ENCODE results near the gene ALKBH4. TPM values are rescaled to one million over a fixed set of nuclear protein-coding genes. Genes with fewer than 3 reads are reported as not detected.
"Not testable (repeated sequence)": the region's sequence is repeated elsewhere in the genome, so short reads cannot be mapped to it uniquely, and the experiment has no call there.

Gene ALKBH4
- polyA plus RNA-seq (2011; rRNA removed) (3.1 and 4.0 TPM in 2 replicates), polyA plus RNA-seq (2017; fragmentation: RNase III; extraction: RNeasy Plus Mini Kit Qiagen cat#74134 plus additional on column Dnase treatment) (7.9 to 8.8 TPM (median 8.2 TPM) in 3 replicates), polyA minus RNA-seq (2011; rRNA and poly(A)+ RNA removed) (2.3 and 2.5 TPM in 2 replicates)
- 8.9 and 11.9 TPM in 2 replicates for polyA plus RNA-seq (2012; cell fraction: cytosol; rRNA removed)
- 6.6 and 7.0 TPM in 2 replicates for polyA plus RNA-seq (2012; cell fraction: nucleus; rRNA removed)

GRCh38 chr7:102464577-102465280, at the start of gene ALKBH4, which contains the start of gene LRWD1:
ALKBH4 (minus strand) TSS chr7:102464863; CDS start chr7:102464836, 27 bp downstream.
LRWD1 (plus strand) TSS chr7:102464984; CDS start chr7:102465081, 97 bp downstream.
- Histone ChIP-seq H3K9me3 (no peaks in the 10 kb centered on the region), H3K4me3 (peak within 1 kb of the TSS; percentile 77), H3K4me2 (peak within 1 kb of the TSS; percentile 89), H3K27ac (peak within 1 kb of the TSS; percentile 84 to 94), H3K4me1 (peaks cover 10% of the 10 kb centered on the region; the same call in 2 of the 3 replicates)
- ATAC-seq (peak; percentile 82 to 89), FAIRE-seq (peak; percentile 65), DNase-seq (ENCODE audit: low read depth in 1 of 2, low spot score in 1 of 2) (peak; percentile 89 to 94)
- CTCF ChIA-PET = interaction anchor here (0.8 to 2.0 kb wide), 5 partner anchors 25 to 186 kb away, joined by 3 to 9 read pairs (median 4); no protein-coding TSS in a partner anchor
- TF ChIP-seq NR3C1 (IDR thresholded peaks at IDR 0.05) (no peak), JUN (IDR thresholded peaks at IDR 0.05) (peak; percentile 70 to 78; a peak in 4 of 5 replicates), HOXA7 (CRISPR knock-in tag; IDR thresholded peaks at IDR 0.05) (no peak), TFCP2L1 (CRISPR knock-in tag; IDR thresholded peaks at IDR 0.05) (no peak), ZNF302 (CRISPR knock-in tag; IDR thresholded peaks at IDR 0.05) (no peak), HOXB13 (CRISPR knock-in tag; IDR thresholded peaks at IDR 0.05; ENCODE audit: low read depth) (no peak), RAD21 (conservative IDR thresholded peaks at IDR 0.05 in 1 of 2, IDR thresholded peaks at IDR 0.05 in 1 of 2) (0 out of 5 replicates have a peak, but pooled peaks of 1 of the 2 experiments have one; percentile 19), GATA3 (IDR thresholded peaks at IDR 0.05; ENCODE audit: borderline replicate concordance) (no peak), SMC3 (IDR thresholded peaks at IDR 0.05) (peak; percentile 8; the same call in 1 of the 3 replicates), RFX5 (IDR thresholded peaks at IDR 0.05) (no peak), HMGXB4 (CRISPR knock-in tag; IDR thresholded peaks at IDR 0.05; ENCODE audit: borderline replicate concordance) (no peak), MYC (IDR thresholded peaks at IDR 0.05; ENCODE audit: borderline replicate concordance, low read length) (peak; percentile 83), BHLHE40 (IDR thresholded peaks at IDR 0.05; ENCODE audit: low read depth, low read length) (no peak), POLR2AphosphoS2 (conservative IDR thresholded peaks at IDR 0.05; ENCODE audit: low read length) (no peak), HDAC2 (IDR thresholded peaks at IDR 0.05) (no peak), POLR2A (IDR thresholded peaks at IDR 0.05; ENCODE audit: low read length) (peak; percentile 88), MAX (IDR thresholded peaks at IDR 0.05) (peak; percentile 91), KDM5A (IDR thresholded peaks at IDR 0.05) (peak; percentile 83), TP53 (CRISPR knock-in tag; IDR thresholded peaks at IDR 0.05) (no peak), PHF8 (IDR thresholded peaks at IDR 0.05; ENCODE audit: borderline replicate concordance, low read depth) (peak; percentile 46; the same call in 1 of the 2 replicates), CEBPB (IDR thresholded peaks at IDR 0.05) (no peak), E2F6 (IDR thresholded peaks at IDR 0.05; ENCODE audit: borderline replicate concordance, low read depth) (peak; percentile 83)
- TF ChIP-seq, protein P1, sequence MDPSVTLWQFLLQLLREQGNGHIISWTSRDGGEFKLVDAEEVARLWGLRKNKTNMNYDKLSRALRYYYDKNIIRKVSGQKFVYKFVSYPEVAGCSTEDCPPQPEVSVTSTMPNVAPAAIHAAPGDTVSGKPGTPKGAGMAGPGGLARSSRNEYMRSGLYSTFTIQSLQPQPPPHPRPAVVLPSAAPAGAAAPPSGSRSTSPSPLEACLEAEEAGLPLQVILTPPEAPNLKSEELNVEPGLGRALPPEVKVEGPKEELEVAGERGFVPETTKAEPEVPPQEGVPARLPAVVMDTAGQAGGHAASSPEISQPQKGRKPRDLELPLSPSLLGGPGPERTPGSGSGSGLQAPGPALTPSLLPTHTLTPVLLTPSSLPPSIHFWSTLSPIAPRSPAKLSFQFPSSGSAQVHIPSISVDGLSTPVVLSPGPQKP (IDR thresholded peaks at IDR 0.05; ENCODE audit: low read depth, low read length) = no peak
- TF ChIP-seq, protein P2, sequence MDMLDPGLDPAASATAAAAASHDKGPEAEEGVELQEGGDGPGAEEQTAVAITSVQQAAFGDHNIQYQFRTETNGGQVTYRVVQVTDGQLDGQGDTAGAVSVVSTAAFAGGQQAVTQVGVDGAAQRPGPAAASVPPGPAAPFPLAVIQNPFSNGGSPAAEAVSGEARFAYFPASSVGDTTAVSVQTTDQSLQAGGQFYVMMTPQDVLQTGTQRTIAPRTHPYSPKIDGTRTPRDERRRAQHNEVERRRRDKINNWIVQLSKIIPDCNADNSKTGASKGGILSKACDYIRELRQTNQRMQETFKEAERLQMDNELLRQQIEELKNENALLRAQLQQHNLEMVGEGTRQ (IDR thresholded peaks at IDR 0.05) = no peak
- 3% methylated on average over 13 of the region's 81 CpGs for WGBS (ENCODE audit: missing lambda C conversion rate)
- POLR2A ChIA-PET = interaction anchor here (1.2 kb wide), 1 partner anchor 8 kb away, joined by 4 read pairs; no protein-coding TSS in a partner anchor

DNA sequence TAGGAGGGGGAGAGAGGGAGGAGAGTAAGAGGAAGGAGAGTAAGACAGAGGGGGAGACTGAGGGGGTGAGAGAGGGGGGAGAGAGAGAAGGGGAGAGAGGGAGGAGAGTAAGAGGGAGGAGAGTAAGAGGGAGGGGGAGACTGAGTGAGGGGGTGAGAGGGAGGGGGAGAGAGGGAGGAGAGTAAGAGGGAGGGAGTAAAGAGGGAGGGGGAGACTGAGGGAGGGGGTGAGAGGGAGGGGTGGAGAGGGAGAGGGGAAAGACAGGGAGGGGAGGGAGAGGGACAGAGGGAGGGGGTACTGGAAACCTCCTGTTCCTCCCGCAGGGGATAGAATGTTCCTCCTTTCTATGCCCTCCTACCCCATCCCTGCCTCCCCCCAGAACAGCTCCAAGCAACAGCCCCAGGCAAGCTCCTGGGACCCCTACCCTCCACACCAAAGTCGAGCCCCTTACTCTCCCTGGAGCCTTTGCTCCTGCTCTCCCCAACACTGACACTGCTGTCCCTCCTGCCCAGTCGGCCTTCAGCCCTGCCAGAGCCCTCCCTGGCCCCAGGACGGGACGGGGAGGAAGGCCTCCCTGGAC, 48.1 kb upstream of the ALKBH4 start:
- H3K4me2 ChIP-seq = peak overlapping the region; percentile 90
- 62% methylated on average over 5 of the region's 5 CpGs for WGBS (ENCODE audit: missing lambda C conversion rate)
- peak overlapping the region; percentile 66 to 92; a peak in 5 of 6 replicates for H3K27ac ChIP-seq
- FAIRE-seq, POLR2A ChIA-PET, H3K4me1 ChIP-seq, ATAC-seq, CTCF ChIA-PET, H3K9me3 ChIP-seq: not testable (repeated sequence)
- H3K4me3 ChIP-seq = 0 out of 3 replicates have a peak overlapping the region, but pooled peaks have one; percentile 29
- peak in 1 of 2 experiments; percentile 64 for DNase-seq (ENCODE audit: low read depth in 1 of 2, low spot score in 1 of 2)

DNA sequence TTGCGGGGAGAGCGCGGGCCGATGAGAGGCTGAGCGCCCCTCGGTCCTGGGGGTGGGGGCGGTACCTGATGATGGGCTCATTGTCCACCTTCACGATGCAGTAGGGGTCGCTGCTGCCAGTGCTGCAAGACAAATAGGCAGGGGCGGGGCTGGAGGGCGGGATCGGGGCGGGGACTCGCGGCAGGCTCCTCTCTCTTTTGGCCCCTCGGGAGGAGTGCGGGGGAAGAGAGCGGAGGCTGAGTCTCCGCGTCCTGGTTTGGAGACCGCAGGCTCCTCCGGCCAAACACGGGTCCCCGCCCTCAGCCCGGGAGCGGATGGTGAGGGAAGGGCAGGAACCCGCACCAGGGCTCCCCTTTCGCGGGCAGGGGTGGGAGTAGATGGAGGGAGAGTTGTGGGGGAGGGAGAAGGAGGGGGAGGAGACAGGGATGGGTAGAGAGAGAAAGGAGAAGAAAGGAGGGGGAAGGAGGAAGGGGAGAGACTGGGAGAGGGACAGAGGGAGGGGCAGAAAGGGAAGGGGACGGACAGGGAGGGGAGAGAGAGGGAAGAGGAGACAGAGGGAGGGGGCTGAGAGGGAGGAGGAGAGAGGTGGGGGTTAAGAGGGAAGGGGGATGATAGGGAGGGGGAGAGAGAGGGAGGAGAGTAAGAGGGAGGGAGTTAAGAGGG, 47.3 kb upstream of the ALKBH4 start:
- CTCF ChIA-PET; H3K4me1 ChIP-seq; H3K4me3 ChIP-seq; H3K9me3 ChIP-seq; H3K27ac ChIP-seq; POLR2A ChIA-PET; DNase-seq (ENCODE audit: low read depth in 1 of 2, low spot score in 1 of 2); H3K4me2 ChIP-seq; FAIRE-seq: not testable (repeated sequence)
- peak; percentile 48 to 76 for ATAC-seq
- WGBS (ENCODE audit: missing lambda C conversion rate) = no CpG with 5 or more reads among the region's 30 CpGs

GRCh38 chr7:102510575-102510974, 45.9 kb upstream of the ALKBH4 start:
- DNase-seq (ENCODE audit: low read depth in 1 of 2, low spot score in 1 of 2); POLR2A ChIA-PET; CTCF ChIA-PET; H3K27ac ChIP-seq; H3K4me3 ChIP-seq; ATAC-seq; FAIRE-seq; H3K4me2 ChIP-seq; H3K9me3 ChIP-seq: not testable (repeated sequence)
- WGBS (ENCODE audit: missing lambda C conversion rate) = 62% methylated on average over 6 of the region's 8 CpGs
- peaks cover 12% of the 10 kb centered on the region for H3K4me1 ChIP-seq
